K562 (cell line): ENCODE results near the gene ACKR1. TPM values are rescaled to one million over a fixed set of nuclear protein-coding genes. Genes with fewer than 3 reads are reported as not detected.
A peak's percentile ranks its signal among the peaks of the same experiment; 100 is the strongest.

Experiments used
- FOXK1 ChIP-seq: sonication (generic); formaldehyde crosslinking; IDR thresholded peaks from 2 replicates; pipeline ENCODE4 v1.8.0; 2022; ENCODE audit warnings: missing genetic modification reagents, mild to moderate bottlenecking, borderline replicate concordance
- JUND ChIP-seq, 2 experiments: IDR thresholded peaks; 2 replicates in 1 of 2; 3 replicates in 1 of 2; pipeline ENCODE4 v1.6.1; 2011; ENCODE audit warnings: borderline replicate concordance in 2 of 2, low read depth in 2 of 2, low read length in 2 of 2, improper control_type of control experiment in 1 of 2, missing biosample characterization in 1 of 2, missing genetic modification characterization in 1 of 2, missing genetic modification reagents in 1 of 2
- MNT ChIP-seq, 2 experiments: fragments of 450-650 bp; conservative IDR thresholded peaks; 2 replicates each; pipeline ENCODE4 v1.6.1; 2017; ENCODE audit warnings: mild to moderate bottlenecking in 2 of 2, moderate library complexity in 2 of 2
- NCOA6 ChIP-seq: fragments of 450-650 bp; IDR thresholded peaks from 2 replicates; pipeline ENCODE4 v1.6.1; 2017; ENCODE audit warnings: mild to moderate bottlenecking
- POLR2H ChIP-seq: IDR thresholded peaks from 2 replicates; pipeline ENCODE4 v1.6.1; 2016; ENCODE audit warnings: missing genetic modification characterization, low read depth, mild to moderate bottlenecking, control low read depth, missing compliant biosample characterization, moderate library complexity
- SRF ChIP-seq, 2 experiments: fragments of 250-450, 450-650 bp in 1 of 2; sonication (Bioruptor Pico) in 1 of 2; sonication (generic) in 1 of 2; formaldehyde crosslinking; IDR thresholded peaks; 2 replicates each; pipeline versions ENCODE4 v1.5.0 to v1.5.1; 2020 to 2022; ENCODE audit warnings: mild to moderate bottlenecking in 1 of 2, missing genetic modification reagents in 1 of 2
- STAG1 ChIP-seq: sonication (generic); formaldehyde crosslinking; IDR thresholded peaks from 2 replicates; pipeline ENCODE4 v1.5.0; 2020; ENCODE audit warnings: missing genetic modification reagents, borderline replicate concordance
- ZBTB11 ChIP-seq, 3 experiments: fragments of 200-800 bp in 1 of 3; fragments of 250-450 bp in 1 of 3; fragments of 450-650 bp in 1 of 3; sonication (Bioruptor Pico) in 1 of 3; sonication (Bioruptor generic) in 1 of 3; formaldehyde crosslinking in 1 of 3; IDR thresholded peaks; 2 replicates each; pipeline versions ENCODE4 v1.6.1 to v1.8.0; 2016 to 2022; ENCODE audit warnings: mild to moderate bottlenecking in 2 of 3, missing genetic modification characterization in 2 of 3, missing compliant biosample characterization in 1 of 3, moderate library complexity in 1 of 3
- polyA plus RNA-seq, 8 experiments: library from polyadenylated mRNA; depleted of rRNA in 4 of 8; stranded (reverse) in 5 of 8; unstranded in 3 of 8; fragments of >200 nt; fragmentation: Nextera tagmentation in 2 of 8; fragmentation: Illumina TruSeq in 1 of 8; extraction: Ambion mirVana in 2 of 8; extraction: Trizol in 1 of 8; gene quantifications; 2 replicates each; pipeline versions ENCODE4 v1.2.1 to v1.2.3, GENCODE V29; 2011 to 2014; ENCODE audit warnings: inconsistent platforms in 1 of 8, missing spikeins in 1 of 8
- total RNA-seq, 7 experiments: library from RNA; depleted of rRNA in 6 of 7; stranded (reverse); fragments of >200 nt in 6 of 7; fragmentation: Illumina TruSeq in 2 of 7; extraction: Trizol in 2 of 7; gene quantifications; 2 replicates each; pipeline versions ENCODE4 v1.2.1 to v1.2.3, GENCODE V29; 2011 to 2021; ENCODE audit warnings: low replicate concordance in 1 of 7
- TF ChIP-seq, protein P1 (sequence below), 2 experiments: fragments of 450-650 bp; formaldehyde crosslinking in 1 of 2; IDR thresholded peaks; 2 replicates each; pipeline versions ENCODE4 v1.4.0 to v1.6.1; 2014 to 2020; ENCODE audit warnings: mild to moderate bottlenecking in 2 of 2, borderline replicate concordance in 1 of 2, low read depth in 1 of 2

ACKR1 gene
- total and polyA plus RNA-seq, 9 of the 15 experiments (the other 6 are each of a cell fraction or from before 2014, with no cell fraction given): 0.07 to 0.64 (median 0.18) TPM

DNA sequence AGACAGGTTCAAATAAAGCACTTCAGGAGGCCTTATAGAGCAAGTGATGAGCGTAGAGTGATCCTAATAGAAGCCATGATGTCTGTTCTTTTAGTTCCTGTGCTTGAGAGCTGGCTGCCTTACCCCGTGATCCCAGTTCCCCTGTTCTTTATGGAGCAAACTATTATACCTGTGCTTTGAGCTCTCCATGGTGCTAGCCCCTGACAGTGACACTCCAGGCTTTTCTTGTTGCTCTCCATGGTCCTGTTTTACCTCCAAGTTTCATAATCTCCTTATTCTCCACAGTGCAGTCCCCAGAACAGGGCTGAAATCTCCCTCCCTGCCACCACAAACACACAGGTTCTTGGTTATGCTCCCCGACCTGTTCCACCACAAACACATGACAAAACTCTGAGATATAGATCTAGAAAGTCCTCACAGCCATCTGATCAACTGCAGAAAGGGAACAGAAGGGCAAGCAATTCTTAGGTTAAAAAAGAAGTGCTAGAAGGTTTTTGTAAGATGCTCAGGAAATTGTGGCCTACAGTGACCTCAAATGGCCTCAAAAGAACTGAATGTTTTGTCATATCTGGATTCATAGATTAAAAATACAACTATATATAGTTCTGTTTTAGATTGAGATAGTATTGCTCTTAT is 27.3 kb upstream of the ACKR1 start (continued):
- TF ChIP-seq, protein P1, sequence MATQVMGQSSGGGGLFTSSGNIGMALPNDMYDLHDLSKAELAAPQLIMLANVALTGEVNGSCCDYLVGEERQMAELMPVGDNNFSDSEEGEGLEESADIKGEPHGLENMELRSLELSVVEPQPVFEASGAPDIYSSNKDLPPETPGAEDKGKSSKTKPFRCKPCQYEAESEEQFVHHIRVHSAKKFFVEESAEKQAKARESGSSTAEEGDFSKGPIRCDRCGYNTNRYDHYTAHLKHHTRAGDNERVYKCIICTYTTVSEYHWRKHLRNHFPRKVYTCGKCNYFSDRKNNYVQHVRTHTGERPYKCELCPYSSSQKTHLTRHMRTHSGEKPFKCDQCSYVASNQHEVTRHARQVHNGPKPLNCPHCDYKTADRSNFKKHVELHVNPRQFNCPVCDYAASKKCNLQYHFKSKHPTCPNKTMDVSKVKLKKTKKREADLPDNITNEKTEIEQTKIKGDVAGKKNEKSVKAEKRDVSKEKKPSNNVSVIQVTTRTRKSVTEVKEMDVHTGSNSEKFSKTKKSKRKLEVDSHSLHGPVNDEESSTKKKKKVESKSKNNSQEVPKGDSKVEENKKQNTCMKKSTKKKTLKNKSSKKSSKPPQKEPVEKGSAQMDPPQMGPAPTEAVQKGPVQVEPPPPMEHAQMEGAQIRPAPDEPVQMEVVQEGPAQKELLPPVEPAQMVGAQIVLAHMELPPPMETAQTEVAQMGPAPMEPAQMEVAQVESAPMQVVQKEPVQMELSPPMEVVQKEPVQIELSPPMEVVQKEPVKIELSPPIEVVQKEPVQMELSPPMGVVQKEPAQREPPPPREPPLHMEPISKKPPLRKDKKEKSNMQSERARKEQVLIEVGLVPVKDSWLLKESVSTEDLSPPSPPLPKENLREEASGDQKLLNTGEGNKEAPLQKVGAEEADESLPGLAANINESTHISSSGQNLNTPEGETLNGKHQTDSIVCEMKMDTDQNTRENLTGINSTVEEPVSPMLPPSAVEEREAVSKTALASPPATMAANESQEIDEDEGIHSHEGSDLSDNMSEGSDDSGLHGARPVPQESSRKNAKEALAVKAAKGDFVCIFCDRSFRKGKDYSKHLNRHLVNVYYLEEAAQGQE (IDR thresholded peaks at IDR 0.05; ENCODE audit: borderline replicate concordance): peak; percentile 100
- TF ChIP-seq, protein P1 (CRISPR knock-in tag; IDR thresholded peaks at IDR 0.05; ENCODE audit: low read depth): peak; percentile 100
- TF ChIP-seq JUND (IDR thresholded peaks at IDR 0.05; ENCODE audit: borderline replicate concordance, low read depth, low read length): no peak
- peak; percentile 47; the same call in 1 of the 3 replicates for TF ChIP-seq JUND (tag; IDR thresholded peaks at IDR 0.05; ENCODE audit: borderline replicate concordance, low read depth, low read length)
- TF ChIP-seq SRF (CRISPR knock-in tag; IDR thresholded peaks at IDR 0.05): peak in 1 of 2 experiments; percentile 94; a peak in 2 of 4 replicates
- TF ChIP-seq NCOA6: peak; percentile 96
- TF ChIP-seq ZBTB11 (CRISPR knock-in tag; IDR thresholded peaks at IDR 0.05): peak in 1 of 3 experiments; percentile 75; a peak in 2 of 6 replicates
- TF ChIP-seq FOXK1 (CRISPR knock-in tag): peak; percentile 67; the same call in 1 of the 2 replicates
- TF ChIP-seq MNT (conservative IDR thresholded peaks at IDR 0.05): peak in 1 of 2 experiments; percentile 70; a peak in 2 of 4 replicates
- TF ChIP-seq STAG1 (CRISPR knock-in tag): peak; percentile 61
- no peak for TF ChIP-seq POLR2H (tag)
